Activated naive CD4-positive, alpha-beta T cell treated with anti-CD3 and anti-CD28 coated beads, Interleukin-2, amount 10 ng/mL, durations not matched to agents 7 days and 5 days (primary cell): ENCODE measurements around the gene GATC.

ENCODE experiments used
- CTCF ChIA-PET: fragments of 350-600 bp; sonication (Branson Sonifier 250); formaldehyde crosslinking; loops from one replicate; lab custom pipeline; 2021; ENCODE audit warnings: antibody characterized with exemption; lab: Charles Lee
- DNase-seq: peaks from one replicate; pipeline ENCODE4 v3.0.0-alpha.2; 2020
- H3K27ac Mint-ChIP-seq: one replicate; pipeline ENCODE4 v1.8.0; 2021; ENCODE audit warnings: mild to moderate bottlenecking, moderate library complexity, mixed read lengths
- H3K27me3 Mint-ChIP-seq: one replicate; pipeline ENCODE4 v1.8.0; 2021; ENCODE audit warnings: mild to moderate bottlenecking, mixed read lengths
- H3K36me3 Mint-ChIP-seq: one replicate; pipeline ENCODE4 v1.8.0; 2021; ENCODE audit warnings: mixed read lengths
- H3K4me1 Mint-ChIP-seq: one replicate; pipeline ENCODE4 v1.8.0; 2021; ENCODE audit warnings: mixed read lengths
- H3K4me3 Mint-ChIP-seq: one replicate; pipeline ENCODE4 v1.8.0; 2021; ENCODE audit warnings: mild to moderate bottlenecking, moderate library complexity, mixed read lengths
- H3K9me3 Mint-ChIP-seq: one replicate; pipeline ENCODE4 v1.8.0; 2021; ENCODE audit warnings: mixed read lengths

Gene GATC

GRCh38 chr12:120468821-120469449 lies 22.7 kb downstream of the GATC start:
- Mint-ChIP-seq H3K9me3 (no peaks in the 10 kb centered on the region), H3K36me3 (peaks cover 30% of the 10 kb centered on the region), H3K4me3 (peak overlapping the region; percentile 93), H3K27ac (peak overlapping the region; percentile 90), H3K27me3 (peaks cover 4% of the 10 kb centered on the region), H3K4me1 (peaks cover 39% of the 10 kb centered on the region)
- CTCF ChIA-PET, result interaction anchor here (0.8 to 2.6 kb wide), 9 partner anchors 11 to 152 kb away, joined by 3 to 9 read pairs (median 3); partner anchors contain the start of genes COX6A1 and POP5
- DNase-seq, result no peak

GRCh38 chr12:120469450-120470149 lies 23.4 kb downstream of the GATC start, which contains the start of gene SRSF9:
Gene SRSF9 (minus strand): TSS chr12:120469748. CDS start chr12:120469609, 139 bp downstream.
- H3K9me3 Mint-ChIP-seq, result no peaks in the 10 kb centered on the region
- peaks cover 39% of the 10 kb centered on the region for H3K4me1 Mint-ChIP-seq
- CTCF ChIA-PET, result interaction anchor here (0.7 to 2.6 kb wide), 15 partner anchors 10 to 152 kb away, joined by 3 to 7 read pairs (median 3); partner anchors contain the start of genes COX6A1 and POP5
- peaks cover 24% of the 10 kb centered on the region for H3K36me3 Mint-ChIP-seq
- peak; percentile 97 for DNase-seq
- H3K4me3 Mint-ChIP-seq, result peak within 1 kb of the TSS; percentile 93
- peaks cover 7% of the 10 kb centered on the region for H3K27me3 Mint-ChIP-seq
- H3K27ac Mint-ChIP-seq, result peak within 1 kb of the TSS; percentile 90

- Mint-ChIP-seq H3K9me3 (no peaks in the 10 kb centered on the region), H3K4me1 (peaks cover 38% of the 10 kb centered on the region), H3K27me3 (peaks cover 7% of the 10 kb centered on the region), H3K27ac (peak overlapping the region; percentile 87), H3K4me3 (peak overlapping the region; percentile 93), H3K36me3 (peaks cover 21% of the 10 kb centered on the region)
- CTCF ChIA-PET, result interaction anchor here (0.7 to 2.6 kb wide), 11 partner anchors 10 to 113 kb away, joined by 3 to 7 read pairs (median 4); partner anchors contain the start of gene COX6A1
- DNase-seq, result no peak
These were observed 24.0 kb downstream of the GATC start for GRCh38 chr12:120470150-120470784.

- Mint-ChIP-seq H3K4me1 (peaks cover 23% of the 10 kb centered on the region), H3K4me3 (no peak overlapping the region), H3K9me3 (no peaks in the 10 kb centered on the region), H3K27ac (no peak overlapping the region), H3K27me3 (peaks cover 11% of the 10 kb centered on the region), H3K36me3 (peaks cover 5% of the 10 kb centered on the region)
- DNase-seq, result no peak
- CTCF ChIA-PET, result interaction anchor here (1.0 to 1.5 kb wide), 3 partner anchors 13 to 181 kb away, joined by 3 read pairs; no protein-coding TSS in a partner anchor
These were observed 26.3 kb downstream of the GATC start for GRCh38 chr12:120472521-120472920.

GRCh38 chr12:120473807-120474615 lies 27.8 kb downstream of the GATC start:
- no peak for DNase-seq
- H3K27ac Mint-ChIP-seq, result no peak overlapping the region
- no peak overlapping the region for H3K4me3 Mint-ChIP-seq
- no peaks in the 10 kb centered on the region for H3K9me3 Mint-ChIP-seq
- H3K27me3 Mint-ChIP-seq, result peaks cover 11% of the 10 kb centered on the region
- H3K36me3 Mint-ChIP-seq, result peaks cover 2% of the 10 kb centered on the region
- CTCF ChIA-PET, result interaction anchor here (1.1 kb wide), 1 partner anchor 19 kb away, joined by 4 read pairs; no protein-coding TSS in a partner anchor
- H3K4me1 Mint-ChIP-seq, result peaks cover 14% of the 10 kb centered on the region

GRCh38 chr12:120474616-120474960 lies 28.3 kb downstream of the GATC start:
- H3K36me3 Mint-ChIP-seq, result peaks cover 2% of the 10 kb centered on the region
- peaks cover 11% of the 10 kb centered on the region for H3K27me3 Mint-ChIP-seq
- H3K9me3 Mint-ChIP-seq, result no peaks in the 10 kb centered on the region
- H3K4me3 Mint-ChIP-seq, result no peak overlapping the region
- peaks cover 14% of the 10 kb centered on the region for H3K4me1 Mint-ChIP-seq
- H3K27ac Mint-ChIP-seq, result no peak overlapping the region
- CTCF ChIA-PET, result interaction anchor here (1.1 kb wide), 1 partner anchor 19 kb away, joined by 4 read pairs; no protein-coding TSS in a partner anchor
- DNase-seq, result no peak

GRCh38 chr12:120475643-120476042 lies 29.4 kb downstream of the GATC start:
- Mint-ChIP-seq H3K36me3 (no peaks in the 10 kb centered on the region), H3K27ac (no peak overlapping the region)

GRCh38 chr12:120479458-120479857 lies 33.2 kb downstream of the GATC start:
- H3K9me3 Mint-ChIP-seq, result no peaks in the 10 kb centered on the region
- CTCF ChIA-PET, result interaction anchor here (0.9 to 1.0 kb wide), 2 partner anchors 9 to 20 kb away, joined by 4 to 5 read pairs; no protein-coding TSS in a partner anchor
- H3K27me3 Mint-ChIP-seq, result peaks cover 4% of the 10 kb centered on the region
- H3K27ac Mint-ChIP-seq, result no peak overlapping the region
- H3K4me1 Mint-ChIP-seq, result no peaks in the 10 kb centered on the region
- no peaks in the 10 kb centered on the region for H3K36me3 Mint-ChIP-seq
- DNase-seq, result no peak
- H3K4me3 Mint-ChIP-seq, result no peak overlapping the region

More at GRCh38 chr12:120475643-120476042, 29.4 kb downstream of the GATC start:
- H3K4me1 Mint-ChIP-seq, result peaks cover 8% of the 10 kb centered on the region
- peaks cover 11% of the 10 kb centered on the region for H3K27me3 Mint-ChIP-seq
- CTCF ChIA-PET, result no interaction called here
- no peak for DNase-seq
- H3K9me3 Mint-ChIP-seq, result no peaks in the 10 kb centered on the region
- H3K4me3 Mint-ChIP-seq, result no peak overlapping the region

- Mint-ChIP-seq H3K27me3 (peaks cover 4% of the 10 kb centered on the region), H3K4me1 (no peaks in the 10 kb centered on the region), H3K4me3 (no peak overlapping the region), H3K36me3 (no peaks in the 10 kb centered on the region), H3K9me3 (no peaks in the 10 kb centered on the region), H3K27ac (no peak overlapping the region)
- no peak for DNase-seq
- CTCF ChIA-PET, result interaction anchor here (0.9 kb wide), 1 partner anchor 10 kb away, joined by 5 read pairs; no protein-coding TSS in a partner anchor
These were observed 34.0 kb downstream of the GATC start for GRCh38 chr12:120480211-120480610.

GRCh38 chr12:120481022-120481767 lies 35.0 kb downstream of the GATC start:
- H3K4me1 Mint-ChIP-seq, result no peaks in the 10 kb centered on the region
- H3K36me3 Mint-ChIP-seq, result no peaks in the 10 kb centered on the region
- no peaks in the 10 kb centered on the region for H3K9me3 Mint-ChIP-seq
- DNase-seq, result no peak
- H3K4me3 Mint-ChIP-seq, result no peak overlapping the region
- H3K27ac Mint-ChIP-seq, result no peak overlapping the region
- CTCF ChIA-PET, result interaction anchor here (1.0 kb wide), 1 partner anchor 11 kb away, joined by 4 read pairs; the partner anchor contains the start of gene SRSF9
- peaks cover 3% of the 10 kb centered on the region for H3K27me3 Mint-ChIP-seq

- no peak overlapping the region for H3K4me3 Mint-ChIP-seq
These were observed 37.4 kb downstream of the GATC start for GRCh38 chr12:120483621-120484020.

GRCh38 chr12:120485961-120486881 lies 40.0 kb downstream of the GATC start:
- Mint-ChIP-seq H3K27me3 (no peaks in the 10 kb centered on the region), H3K27ac (no peak overlapping the region), H3K36me3 (peaks cover 2% of the 10 kb centered on the region), H3K4me1 (no peaks in the 10 kb centered on the region), H3K4me3 (no peak overlapping the region), H3K9me3 (no peaks in the 10 kb centered on the region)
- no peak for DNase-seq
- CTCF ChIA-PET, result interaction anchor here (1.4 kb wide), 1 partner anchor 16 kb away, joined by 6 read pairs; the partner anchor contains the start of gene SRSF9

More at GRCh38 chr12:120483621-120484020, 37.4 kb downstream of the GATC start:
- no peaks in the 10 kb centered on the region for H3K9me3 Mint-ChIP-seq
- no peak overlapping the region for H3K27ac Mint-ChIP-seq
- H3K36me3 Mint-ChIP-seq, result peaks cover 2% of the 10 kb centered on the region
- DNase-seq, result no peak
- no peaks in the 10 kb centered on the region for H3K4me1 Mint-ChIP-seq
- H3K27me3 Mint-ChIP-seq, result no peaks in the 10 kb centered on the region
- CTCF ChIA-PET, result interaction anchor here (1.1 kb wide), 1 partner anchor 13 kb away, joined by 3 read pairs; no protein-coding TSS in a partner anchor
